ENCODE data around the gene SERPINB2.

SERPINB2 gene

DNA sequence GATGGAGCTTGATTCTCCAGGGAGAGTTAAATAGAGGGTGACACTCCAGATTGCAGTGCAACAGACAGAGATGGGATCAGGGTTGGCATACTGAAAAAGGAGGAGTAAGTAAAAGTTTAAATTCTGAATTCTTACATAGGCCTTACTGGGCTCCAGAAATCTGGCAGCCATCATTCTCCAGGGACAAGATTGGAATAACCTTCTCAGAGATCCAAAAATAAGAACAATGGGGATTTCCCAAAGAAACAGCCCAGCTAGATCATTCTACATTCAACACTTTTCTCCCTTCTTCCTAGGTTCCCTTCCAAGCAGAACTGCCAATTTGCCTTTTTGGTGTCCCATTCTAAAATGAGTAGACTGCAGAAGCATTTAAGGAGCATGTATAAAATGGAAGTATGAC is 14.9 kb upstream of the SERPINB2 start:
- peaks cover 5% of the 10 kb centered on the region for H3K27me3 Mint-ChIP-seq
- H3K4me3 Mint-ChIP-seq = no peak overlapping the region
- ATAC-seq (ENCODE audit: low read depth) (no peak), DNase-seq (ENCODE audit: low spot score in 2 of 2) (no peak)
- H3K9me3 Mint-ChIP-seq = peaks cover 2% of the 10 kb centered on the region
- H3K27ac Mint-ChIP-seq = no peak overlapping the region
- no peaks in the 10 kb centered on the region for H3K4me1 Mint-ChIP-seq
- H3K36me3 Mint-ChIP-seq = no peaks in the 10 kb centered on the region

DNA sequence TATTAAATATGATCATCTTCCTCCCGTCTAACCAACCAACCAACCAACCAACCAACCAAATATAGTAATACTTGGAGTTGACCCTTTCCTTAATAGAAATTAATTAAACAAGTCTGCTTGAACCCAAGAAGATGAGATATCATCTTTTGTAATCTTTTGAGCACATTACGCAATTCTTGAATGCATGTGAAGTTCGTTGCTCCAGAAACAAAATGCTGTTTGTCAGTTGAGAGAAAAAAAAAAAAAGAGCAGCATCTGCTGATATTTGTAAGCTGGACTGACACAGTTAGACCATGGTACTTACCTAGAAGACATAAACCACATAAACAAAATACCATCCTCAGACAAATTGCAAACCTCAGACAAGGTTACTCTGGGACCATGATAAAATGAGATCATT is 9.2 kb upstream of the SERPINB2 start:
- Mint-ChIP-seq H3K9me3 (peaks cover 2% of the 10 kb centered on the region), H3K4me1 (no peaks in the 10 kb centered on the region), H3K36me3 (no peaks in the 10 kb centered on the region), H3K4me3 (no peak overlapping the region), H3K27me3 (peaks cover 5% of the 10 kb centered on the region), H3K27ac (no peak overlapping the region)
- DNase-seq (ENCODE audit: low spot score in 2 of 2) (no peak), ATAC-seq (ENCODE audit: low read depth) (no peak)

DNA sequence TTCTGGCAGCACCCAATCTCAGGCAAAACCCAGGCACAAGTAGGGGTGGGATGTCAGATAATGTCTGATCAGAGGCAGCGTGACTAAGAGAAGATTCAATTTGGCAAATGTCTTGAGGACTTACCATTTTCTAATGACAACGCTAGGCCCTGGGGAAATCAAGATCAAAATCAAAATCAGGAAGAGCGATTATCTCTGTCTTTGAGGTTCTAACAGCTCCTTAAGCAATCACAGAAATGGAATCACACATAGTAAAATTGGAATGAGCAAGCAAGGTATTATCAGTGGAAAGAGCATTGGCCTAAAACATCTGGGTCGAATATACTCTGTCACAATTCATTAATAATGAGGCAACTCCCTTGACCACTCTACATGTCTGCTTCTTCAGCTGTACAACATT is 8.6 kb upstream of the SERPINB2 start:
- no peaks in the 10 kb centered on the region for H3K4me1 Mint-ChIP-seq
- no peak overlapping the region for H3K27ac Mint-ChIP-seq
- H3K27me3 Mint-ChIP-seq = peaks cover 5% of the 10 kb centered on the region
- no peaks in the 10 kb centered on the region for H3K36me3 Mint-ChIP-seq
- no peak for ATAC-seq (ENCODE audit: low read depth)
- H3K9me3 Mint-ChIP-seq = peaks cover 2% of the 10 kb centered on the region
- H3K4me3 Mint-ChIP-seq = no peak overlapping the region
- DNase-seq (ENCODE audit: low spot score in 2 of 2) = no peak

DNA sequence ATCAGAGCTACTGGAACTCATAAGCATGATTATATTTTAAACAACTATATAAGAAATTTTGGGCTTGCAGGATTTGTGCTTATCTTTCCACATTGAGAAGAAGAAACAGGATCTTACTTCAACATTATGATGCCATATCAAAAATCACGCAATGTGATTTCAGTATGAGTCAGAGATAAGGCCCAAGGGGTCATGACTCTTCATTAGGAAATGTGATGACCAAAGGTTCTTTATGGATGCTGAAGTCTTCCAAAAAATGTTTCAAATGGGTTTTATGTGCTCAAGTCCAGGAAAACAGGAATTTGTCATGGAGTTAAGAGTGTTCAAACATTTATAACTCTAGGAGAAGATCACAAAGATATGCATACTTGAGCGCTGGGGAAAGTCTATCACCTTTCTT is 7.8 kb upstream of the SERPINB2 start:
- no peaks in the 10 kb centered on the region for H3K36me3 Mint-ChIP-seq
- H3K27ac Mint-ChIP-seq = no peak overlapping the region
- H3K27me3 Mint-ChIP-seq = peaks cover 7% of the 10 kb centered on the region
- H3K4me1 Mint-ChIP-seq = no peaks in the 10 kb centered on the region
- peaks cover 2% of the 10 kb centered on the region for H3K9me3 Mint-ChIP-seq
- ATAC-seq (ENCODE audit: low read depth) (no peak), DNase-seq (ENCODE audit: low spot score in 2 of 2) (no peak)
- H3K4me3 Mint-ChIP-seq = no peak overlapping the region

DNA sequence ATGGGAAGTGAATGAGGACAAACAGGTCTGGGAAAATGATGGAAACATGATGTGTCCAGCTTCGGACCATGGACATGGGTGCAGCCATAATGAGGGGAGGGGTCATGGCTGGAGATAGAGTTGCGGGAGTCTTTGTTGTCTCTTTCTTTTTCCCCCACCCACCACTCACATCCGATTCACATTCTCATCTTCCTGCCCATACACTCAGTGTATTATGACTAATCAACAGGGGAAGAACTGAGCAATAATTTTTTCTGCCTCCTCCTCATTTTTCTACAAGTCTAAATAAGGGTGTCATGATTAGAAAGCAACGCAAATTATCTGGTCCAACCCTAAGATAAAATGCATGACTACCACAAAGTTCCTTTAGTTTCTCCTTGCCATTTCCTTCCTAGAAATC is 5.7 kb upstream of the SERPINB2 start:
- no peak for DNase-seq (ENCODE audit: low spot score in 2 of 2)
- Mint-ChIP-seq H3K4me1 (no peaks in the 10 kb centered on the region), H3K36me3 (no peaks in the 10 kb centered on the region), H3K4me3 (no peak overlapping the region), H3K27ac (no peak overlapping the region), H3K9me3 (no peaks in the 10 kb centered on the region), H3K27me3 (peaks cover 9% of the 10 kb centered on the region)
- ATAC-seq (ENCODE audit: low read depth) = no peak

DNA sequence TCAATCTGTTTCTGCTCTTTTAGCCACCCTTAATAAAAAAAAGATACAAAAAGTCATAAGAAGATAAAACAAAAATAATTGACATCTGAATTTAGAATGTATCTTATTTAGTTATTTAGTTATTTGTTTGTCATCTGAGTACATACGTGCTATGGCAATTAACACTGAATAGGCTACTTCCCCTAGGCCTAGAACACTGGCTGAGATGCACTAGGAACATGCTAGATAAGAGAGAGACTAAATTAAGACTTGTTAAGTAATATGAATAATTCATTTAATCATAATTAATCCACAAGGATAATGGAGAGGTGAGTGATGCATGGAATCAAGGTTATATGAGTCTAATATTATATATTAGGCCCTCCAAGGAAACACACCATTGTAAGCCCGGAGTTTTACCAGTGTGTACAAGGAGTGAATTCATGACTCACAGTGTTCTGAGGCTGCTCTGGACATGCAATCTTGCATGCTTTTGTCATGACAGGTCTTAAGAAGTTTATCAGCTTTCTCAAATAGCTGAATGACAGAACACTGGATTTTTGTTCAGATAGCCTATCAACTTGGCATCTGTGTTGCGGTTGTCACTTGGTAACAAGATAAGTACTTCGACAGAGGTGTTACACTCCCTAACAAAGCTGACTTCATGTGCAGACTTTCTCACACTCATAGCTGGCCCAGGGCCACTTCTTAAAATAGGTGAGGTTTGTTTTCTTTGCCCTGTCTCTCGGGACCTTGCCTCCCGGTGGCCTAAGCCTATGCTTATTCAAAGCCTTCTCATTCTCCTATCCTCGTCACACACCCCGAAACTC is 5.0 kb upstream of the SERPINB2 start:
- Mint-ChIP-seq H3K36me3 (no peaks in the 10 kb centered on the region), H3K9me3 (no peaks in the 10 kb centered on the region), H3K27me3 (peaks cover 9% of the 10 kb centered on the region), H3K4me3 (no peak overlapping the region), H3K4me1 (no peaks in the 10 kb centered on the region), H3K27ac (no peak overlapping the region)
- DNase-seq (ENCODE audit: low spot score in 2 of 2) (no peak), ATAC-seq (ENCODE audit: low read depth) (no peak)

DNA sequence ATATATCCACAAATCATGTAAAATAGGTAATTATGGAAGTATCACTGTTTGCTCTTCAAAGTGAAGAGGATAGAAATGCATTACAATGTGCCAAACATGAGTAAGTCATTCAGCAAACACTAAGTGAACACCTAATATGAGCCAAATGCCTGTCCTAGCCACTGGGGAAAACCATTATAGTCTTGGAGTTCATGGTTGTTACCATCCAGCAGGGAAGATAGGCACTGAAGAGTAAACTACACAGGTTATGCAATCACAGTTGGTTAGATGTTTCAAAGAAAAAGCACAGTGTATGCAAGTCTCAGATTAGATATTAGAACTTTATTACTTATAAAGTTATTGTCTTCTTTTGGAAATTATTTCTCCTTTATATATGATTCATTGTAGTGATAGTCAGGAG is 3.9 kb upstream of the SERPINB2 start:
- H3K27ac Mint-ChIP-seq = no peak overlapping the region
- no peaks in the 10 kb centered on the region for H3K36me3 Mint-ChIP-seq
- H3K27me3 Mint-ChIP-seq = peaks cover 9% of the 10 kb centered on the region
- ATAC-seq (ENCODE audit: low read depth) (no peak), DNase-seq (ENCODE audit: low spot score in 2 of 2) (no peak)
- no peaks in the 10 kb centered on the region for H3K9me3 Mint-ChIP-seq
- no peaks in the 10 kb centered on the region for H3K4me1 Mint-ChIP-seq
- H3K4me3 Mint-ChIP-seq = no peak overlapping the region

DNA sequence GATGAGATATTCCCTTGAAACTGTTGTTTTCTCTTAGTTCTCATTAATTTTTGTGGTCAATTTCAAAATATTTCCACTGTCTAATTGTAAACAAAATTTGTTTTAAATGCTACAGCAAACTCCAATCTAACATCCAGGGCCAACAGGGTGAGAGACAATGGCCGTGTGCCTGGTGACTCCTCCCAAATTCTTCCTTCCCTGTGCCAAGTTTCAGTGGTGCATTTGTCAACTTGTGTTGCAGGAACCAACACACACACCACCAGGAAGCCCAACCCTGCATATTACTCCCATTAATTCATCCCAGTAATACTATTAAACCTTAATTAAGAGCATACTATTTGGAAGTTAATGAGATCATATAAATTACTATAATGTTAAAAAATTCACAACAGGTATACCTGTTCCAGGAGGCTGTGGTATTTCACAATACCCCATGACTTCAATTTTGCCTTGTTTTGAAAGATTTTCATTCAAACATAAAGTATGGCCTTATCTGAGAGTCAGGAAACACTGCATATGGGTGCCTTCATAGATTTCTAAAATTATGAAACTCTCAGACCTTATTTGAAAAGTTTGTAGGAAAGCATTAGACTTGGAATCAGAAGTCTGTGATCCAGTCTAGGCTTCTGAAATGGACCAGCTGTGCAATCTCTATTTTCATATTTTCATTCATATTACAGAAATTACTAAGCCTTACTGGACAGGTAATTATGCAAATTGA is 1.1 kb downstream of the SERPINB2 start:
- Mint-ChIP-seq H3K36me3 (no peaks in the 10 kb centered on the region), H3K9me3 (no peaks in the 10 kb centered on the region), H3K27ac (no peak overlapping the region), H3K4me3 (no peak overlapping the region), H3K27me3 (peaks cover 7% of the 10 kb centered on the region), H3K4me1 (no peaks in the 10 kb centered on the region)
- ATAC-seq (ENCODE audit: low read depth) (no peak), DNase-seq (ENCODE audit: low spot score in 2 of 2) (no peak)

DNA sequence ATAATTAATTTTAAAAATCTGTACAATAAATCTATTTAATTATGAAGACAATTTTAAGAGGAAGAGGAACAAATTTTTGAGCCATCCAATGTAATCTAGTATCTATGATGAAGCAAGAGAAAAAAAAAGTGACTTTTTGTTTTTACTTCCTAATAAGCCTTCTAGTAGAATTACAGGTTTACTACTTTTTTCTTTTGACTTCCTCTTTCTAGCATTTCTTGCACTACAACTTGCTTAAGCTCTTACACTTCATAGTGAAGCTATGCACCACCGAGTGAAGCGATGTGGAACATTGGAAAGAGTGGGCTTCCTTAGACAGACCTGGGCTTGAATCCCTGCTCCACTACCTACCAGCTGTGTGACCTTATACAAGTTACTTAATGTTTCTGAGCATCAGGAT is 2.1 kb downstream of the SERPINB2 start:
- Mint-ChIP-seq H3K36me3 (no peaks in the 10 kb centered on the region), H3K27me3 (peaks cover 5% of the 10 kb centered on the region), H3K9me3 (no peaks in the 10 kb centered on the region), H3K27ac (no peak overlapping the region), H3K4me3 (no peak overlapping the region), H3K4me1 (no peaks in the 10 kb centered on the region)
- ATAC-seq (ENCODE audit: low read depth) (no peak), DNase-seq (ENCODE audit: low spot score in 2 of 2) (no peak)

DNA sequence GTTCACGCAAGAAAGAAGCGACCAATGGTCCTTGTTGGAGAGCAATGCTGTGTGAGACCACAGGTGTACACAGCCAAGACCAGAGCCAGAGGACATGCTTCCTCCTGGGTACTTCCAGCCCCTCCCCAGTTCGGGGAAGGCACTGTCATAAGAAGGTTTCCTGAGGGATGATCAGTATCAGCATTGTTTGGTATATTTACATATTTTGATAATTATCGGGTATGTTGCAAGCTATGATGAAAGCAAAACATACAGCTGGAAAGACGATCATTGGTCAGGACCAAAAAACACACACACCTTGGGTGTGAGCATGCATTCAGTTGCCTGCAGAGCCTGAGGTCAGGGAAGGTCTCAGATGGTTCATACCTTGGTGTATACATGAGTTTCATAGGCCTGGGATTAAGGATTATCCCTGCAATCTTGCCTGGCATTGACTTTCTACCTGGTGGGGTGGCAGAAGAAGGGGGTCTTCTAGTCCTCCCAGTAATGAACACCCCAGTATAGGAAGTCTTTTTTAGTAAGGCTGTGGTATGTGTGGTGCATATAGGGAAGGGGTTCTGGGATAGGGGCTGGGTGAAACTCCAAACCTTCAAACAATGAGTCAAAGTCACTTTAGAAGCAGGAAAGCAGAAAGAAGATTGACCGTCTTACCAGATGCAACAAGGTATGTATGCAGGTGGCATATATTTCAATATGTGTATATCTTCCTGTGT is 2.9 kb downstream of the SERPINB2 start:
- Mint-ChIP-seq H3K36me3 (no peaks in the 10 kb centered on the region), H3K9me3 (no peaks in the 10 kb centered on the region), H3K27me3 (peaks cover 4% of the 10 kb centered on the region), H3K27ac (no peak overlapping the region), H3K4me1 (no peaks in the 10 kb centered on the region), H3K4me3 (no peak overlapping the region)
- DNase-seq (ENCODE audit: low spot score in 2 of 2) = no peak
- no peak for ATAC-seq (ENCODE audit: low read depth)

DNA sequence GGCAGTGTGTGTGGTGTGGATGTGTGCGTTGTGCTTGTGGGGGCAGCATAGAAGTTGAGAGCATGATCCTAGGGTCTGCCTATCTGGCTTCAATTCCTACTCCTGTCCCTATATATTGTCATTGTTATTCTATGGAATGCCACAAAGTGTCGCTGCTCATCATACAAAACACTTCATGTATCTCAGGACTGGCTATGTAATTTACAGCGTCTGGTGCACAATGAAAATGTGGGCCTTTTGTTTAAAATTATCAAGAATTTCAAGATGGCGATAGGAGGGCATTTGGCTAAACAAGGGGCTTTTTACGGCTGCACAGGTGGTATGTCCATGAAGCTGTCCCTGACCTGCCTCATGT is 3.4 kb downstream of the SERPINB2 start:
- Mint-ChIP-seq H3K4me3 (no peak overlapping the region), H3K27me3 (peaks cover 3% of the 10 kb centered on the region), H3K27ac (no peak overlapping the region), H3K4me1 (no peaks in the 10 kb centered on the region), H3K9me3 (no peaks in the 10 kb centered on the region), H3K36me3 (no peaks in the 10 kb centered on the region)
- DNase-seq (ENCODE audit: low spot score in 2 of 2) (no peak), ATAC-seq (ENCODE audit: low read depth) (no peak)

DNA sequence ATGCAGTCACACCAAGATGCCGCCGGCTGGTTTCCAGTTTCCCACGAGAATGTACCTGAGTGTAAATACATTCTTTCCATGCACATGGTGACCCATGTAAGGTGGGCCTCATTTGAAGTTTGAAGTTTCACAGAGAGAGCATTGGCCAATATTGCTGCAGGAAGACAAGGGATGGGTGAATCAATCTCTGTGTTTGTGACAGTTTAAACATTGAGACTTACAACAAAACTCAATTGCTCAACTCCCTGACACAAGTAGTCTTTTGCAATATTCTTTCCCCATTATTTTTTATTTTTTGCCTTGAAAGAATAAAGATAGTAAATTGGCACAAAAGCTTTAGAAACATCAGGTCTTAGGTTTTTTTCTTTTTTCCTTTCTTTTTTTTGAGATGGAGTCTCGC is 5.1 kb downstream of the SERPINB2 start:
- ATAC-seq (ENCODE audit: low read depth) (no peak), DNase-seq (ENCODE audit: low spot score in 2 of 2) (no peak)
- Mint-ChIP-seq H3K4me1 (no peaks in the 10 kb centered on the region), H3K9me3 (no peaks in the 10 kb centered on the region), H3K4me3 (no peak overlapping the region), H3K27me3 (no peaks in the 10 kb centered on the region), H3K27ac (no peak overlapping the region), H3K36me3 (no peaks in the 10 kb centered on the region)

DNA sequence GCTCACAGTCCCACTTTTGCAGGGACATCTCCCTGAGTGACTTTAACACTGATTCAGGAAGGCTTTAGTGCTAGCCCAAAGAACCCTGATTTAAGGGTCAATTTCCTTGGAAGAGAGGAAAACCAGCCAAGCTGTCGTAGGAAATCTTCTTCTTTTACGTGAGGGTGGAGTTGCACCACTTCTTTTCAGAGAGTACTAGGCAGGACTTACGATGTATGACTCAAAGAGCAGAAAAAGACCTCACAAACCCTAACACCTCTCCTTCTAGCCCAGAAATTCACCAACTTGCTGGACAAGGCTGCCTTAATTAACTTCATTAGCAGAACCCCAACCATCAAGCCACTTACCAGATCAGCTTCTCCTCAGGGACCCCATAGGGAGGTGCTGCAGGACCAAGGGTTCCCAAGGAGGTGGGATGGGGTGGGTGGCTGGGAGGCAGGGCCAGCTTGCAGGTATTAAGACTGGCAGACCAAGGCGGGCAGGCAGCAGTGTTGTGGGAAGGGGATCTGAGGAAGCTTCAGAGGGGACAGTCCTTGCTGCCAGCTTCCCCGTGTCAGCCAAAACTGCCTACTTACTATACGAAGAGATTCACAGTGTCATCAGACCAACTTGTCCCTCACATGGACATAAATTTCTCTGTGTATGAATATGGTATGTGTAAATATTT is 6.7 kb downstream of the SERPINB2 start:
- H3K4me3 Mint-ChIP-seq = no peak overlapping the region
- H3K36me3 Mint-ChIP-seq = no peaks in the 10 kb centered on the region
- ATAC-seq (ENCODE audit: low read depth) (no peak), DNase-seq (ENCODE audit: low spot score in 2 of 2) (no peak)
- H3K4me1 Mint-ChIP-seq = no peaks in the 10 kb centered on the region
- H3K27ac Mint-ChIP-seq = no peak overlapping the region
- no peaks in the 10 kb centered on the region for H3K9me3 Mint-ChIP-seq
- no peaks in the 10 kb centered on the region for H3K27me3 Mint-ChIP-seq

DNA sequence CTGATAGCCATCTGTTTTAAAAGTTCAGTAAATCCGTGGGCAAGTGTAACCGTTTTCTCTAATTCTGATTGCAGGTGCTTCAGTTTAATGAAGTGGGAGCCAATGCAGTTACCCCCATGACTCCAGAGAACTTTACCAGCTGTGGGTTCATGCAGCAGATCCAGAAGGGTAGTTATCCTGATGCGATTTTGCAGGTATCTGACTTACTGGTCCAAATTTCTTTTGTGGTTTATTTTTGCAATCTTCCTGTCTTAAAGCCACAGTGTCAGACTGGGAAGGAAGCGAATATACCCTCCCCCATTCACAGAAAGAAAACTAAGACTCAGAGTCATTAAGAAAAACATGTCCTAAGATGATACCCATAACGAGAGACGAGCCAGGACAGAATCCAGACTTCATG is 7.7 kb downstream of the SERPINB2 start:
- no peaks in the 10 kb centered on the region for H3K9me3 Mint-ChIP-seq
- H3K27ac Mint-ChIP-seq = no peak overlapping the region
- no peak for DNase-seq (ENCODE audit: low spot score in 2 of 2)
- H3K4me1 Mint-ChIP-seq = no peaks in the 10 kb centered on the region
- no peak for ATAC-seq (ENCODE audit: low read depth)
- H3K36me3 Mint-ChIP-seq = no peaks in the 10 kb centered on the region
- H3K4me3 Mint-ChIP-seq = no peak overlapping the region
- H3K27me3 Mint-ChIP-seq = no peaks in the 10 kb centered on the region

Data from memory B cell (primary cell).